ENCODE data around the gene HOOK2.
A peak's percentile ranks its signal among the peaks of the same experiment; 100 is the strongest.
"Not testable (repeated sequence)": the region's sequence is repeated elsewhere in the genome, so short reads cannot be mapped to it uniquely, and the experiment has no call there.

Gene HOOK2

DNA sequence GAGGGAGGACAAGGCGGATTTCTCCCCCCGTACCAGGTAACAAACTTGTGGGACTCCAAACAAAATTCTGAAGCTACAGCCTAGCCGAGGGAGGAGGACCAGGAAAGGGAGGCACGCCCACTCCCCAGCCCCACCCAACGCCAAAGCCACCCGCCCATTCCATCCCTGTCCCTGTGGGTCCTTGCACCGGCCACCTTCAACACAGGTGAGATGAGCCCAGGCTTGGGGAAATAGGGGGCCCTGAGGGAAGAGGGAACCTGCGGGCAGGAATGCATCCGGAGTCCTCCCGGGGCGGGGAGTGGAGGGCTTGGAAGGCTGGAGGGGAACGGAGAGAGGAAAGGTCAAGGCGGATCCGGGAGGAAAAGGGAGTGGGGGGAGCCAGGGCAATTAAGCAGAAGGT, 23.7 kb downstream of the HOOK2 start, which contains the start of gene BEST2:
BEST2 (plus strand) TSS at position 157 of the 400 bp plus-strand sequence. CDS start 802 bp downstream, outside the sequence.
- no peak for DNase-seq

- no peak for DNase-seq
These were observed 24.5 kb downstream of the HOOK2 start for GRCh38 chr19:12750851-12751250.

DNA sequence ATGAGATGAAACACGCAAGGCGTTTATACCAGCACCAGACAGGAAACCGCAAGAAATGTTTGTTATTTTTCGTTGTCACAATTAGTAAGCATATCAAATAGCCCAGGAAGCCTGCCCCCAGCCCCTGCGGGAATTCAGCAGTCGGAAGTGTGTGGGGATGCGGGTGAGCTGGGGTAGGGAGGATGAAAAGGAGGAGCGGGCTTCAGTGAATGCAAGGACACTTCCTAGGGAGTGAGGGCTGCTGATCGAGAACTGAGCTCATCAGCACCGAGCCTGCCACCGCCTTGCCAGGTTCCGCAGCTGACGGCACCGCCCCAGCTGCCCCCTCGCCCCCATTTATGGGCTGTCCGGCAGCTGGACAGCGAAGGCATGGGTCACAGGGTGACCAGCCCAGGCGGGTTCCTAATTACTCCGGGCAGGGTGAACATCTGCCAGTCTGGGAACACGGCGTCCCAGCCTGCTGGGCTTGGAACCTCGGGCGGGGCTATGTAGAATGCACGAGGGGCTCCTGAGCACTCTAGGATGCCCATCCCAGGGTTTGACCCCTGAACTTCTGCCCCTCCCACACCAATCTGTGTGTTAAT, 25.3 kb downstream of the HOOK2 start:
- no peak for DNase-seq

GRCh38 chr19:12748489-12748888, 26.9 kb downstream of the HOOK2 start:
- DNase-seq, result no peak

GRCh38 chr19:12745166-12745897, 30.0 kb downstream of the HOOK2 start:
- DNase-seq, result no peak

DNA sequence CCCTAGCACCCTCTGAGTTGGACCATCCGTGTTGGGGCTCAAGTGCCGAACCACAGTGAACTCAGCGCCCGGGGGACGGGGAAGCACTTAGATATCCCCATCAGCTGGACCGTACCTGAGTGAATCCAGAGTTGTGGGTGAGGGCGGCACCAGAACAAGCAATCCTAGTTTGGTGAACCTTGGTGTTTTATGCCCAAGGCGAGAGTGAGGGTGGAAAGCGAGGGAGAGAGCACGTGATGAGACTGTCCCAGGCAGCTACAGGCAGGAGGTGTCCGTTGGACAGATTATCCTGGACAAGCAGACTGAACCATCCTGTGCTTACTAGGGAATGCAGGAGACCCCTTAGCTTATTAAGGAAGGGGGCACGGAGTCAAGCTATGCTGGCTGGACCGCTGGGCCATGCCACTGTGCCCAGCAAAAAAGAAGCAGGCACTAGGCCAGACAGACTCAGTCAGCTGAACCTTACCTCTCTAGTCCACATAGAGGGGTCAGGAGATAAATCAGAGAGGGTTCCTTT, 37.5 kb downstream of the HOOK2 start:
- DNase-seq, result no peak

DNA sequence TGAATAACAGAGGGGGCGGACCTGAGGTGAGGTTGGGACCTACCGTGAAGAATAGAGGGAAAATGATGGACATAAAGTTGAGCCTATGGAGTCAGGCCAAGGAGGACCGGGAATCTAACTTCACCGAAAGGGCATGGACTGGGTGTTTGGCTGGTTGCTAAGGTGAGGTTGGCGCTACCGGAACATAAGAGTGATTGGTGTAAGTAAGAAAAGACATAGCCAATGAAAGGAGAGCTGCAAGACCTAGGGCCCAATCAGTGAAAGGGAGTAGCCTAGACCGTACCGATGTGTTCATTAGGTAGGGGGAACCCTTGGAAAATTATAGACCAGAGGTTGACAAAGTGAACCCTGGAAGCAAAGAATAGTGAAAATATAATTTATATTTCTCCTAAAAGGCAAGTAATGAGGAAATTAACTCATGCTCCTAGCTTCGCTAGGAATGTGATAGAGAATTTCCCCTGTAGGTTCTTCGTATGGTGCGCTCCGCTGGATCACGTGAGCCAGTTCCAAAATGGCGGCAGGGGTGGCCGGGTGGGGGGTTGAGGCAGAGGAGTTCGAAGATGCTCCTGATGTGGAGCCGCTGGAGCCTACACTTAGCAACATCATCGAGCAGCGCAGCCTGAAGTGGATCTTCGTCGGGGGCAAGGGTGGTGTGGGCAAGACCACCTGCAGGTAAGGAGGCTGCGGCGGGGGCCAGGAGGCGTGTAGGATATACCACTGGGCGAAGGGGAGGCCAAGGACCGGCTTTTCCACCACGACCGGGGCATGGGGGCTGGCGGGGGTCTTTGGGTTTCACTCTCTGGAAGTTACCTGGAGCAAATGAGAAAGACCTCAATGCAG, 38.1 kb downstream of the HOOK2 start, which contains the start of gene GET3:
GET3 (plus strand) TSS at position 503 of the 840 bp plus-strand sequence; CDS start at position 512, 9 bp downstream.
- DNase-seq, result peak; percentile 91 to 96

- DNase-seq, result no peak
These were observed 41.8 kb downstream of the HOOK2 start for GRCh38 chr19:12733369-12734214.

DNA sequence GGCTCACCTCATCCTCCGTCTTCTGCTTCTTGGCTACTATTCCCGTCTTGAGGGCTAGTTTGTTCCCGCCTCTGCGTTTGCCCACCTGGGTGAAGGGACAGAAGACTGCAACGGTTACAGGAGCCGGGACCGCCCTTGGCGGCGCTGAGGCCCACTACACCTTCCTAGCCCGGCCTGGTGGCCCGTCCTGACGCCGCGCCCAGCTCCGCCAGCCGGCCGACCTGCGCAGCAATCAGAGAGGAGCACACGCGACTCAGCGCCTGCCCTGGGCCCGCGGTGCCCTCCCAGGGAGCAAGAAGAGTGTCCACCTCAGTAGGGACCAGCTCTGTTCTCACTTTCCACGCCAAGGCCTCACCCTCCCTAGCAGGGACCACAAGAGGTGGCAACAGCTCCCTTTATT, 44.0 kb downstream of the HOOK2 start:
- DNase-seq, result no peak

DNA sequence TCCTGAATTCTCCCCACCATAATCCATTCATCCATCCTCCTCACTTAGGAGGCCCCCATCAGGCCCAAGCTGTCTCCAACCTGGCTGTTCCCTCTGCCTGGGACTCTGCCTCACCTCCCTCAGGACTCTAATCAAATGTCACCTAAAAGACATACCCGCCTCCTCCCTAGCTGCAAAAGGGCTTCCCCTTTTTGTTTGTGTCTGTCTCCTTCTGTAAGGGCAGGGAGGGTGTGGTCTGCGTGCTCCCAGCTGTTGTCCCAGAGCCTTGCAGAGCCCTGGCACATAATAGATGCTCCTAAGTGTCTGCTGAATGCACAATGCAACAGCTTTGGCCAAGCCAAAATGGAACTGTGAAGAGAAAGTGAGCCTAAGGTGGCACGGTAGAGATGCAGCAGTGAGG, 45.3 kb downstream of the HOOK2 start:
- DNase-seq, result no peak

DNA sequence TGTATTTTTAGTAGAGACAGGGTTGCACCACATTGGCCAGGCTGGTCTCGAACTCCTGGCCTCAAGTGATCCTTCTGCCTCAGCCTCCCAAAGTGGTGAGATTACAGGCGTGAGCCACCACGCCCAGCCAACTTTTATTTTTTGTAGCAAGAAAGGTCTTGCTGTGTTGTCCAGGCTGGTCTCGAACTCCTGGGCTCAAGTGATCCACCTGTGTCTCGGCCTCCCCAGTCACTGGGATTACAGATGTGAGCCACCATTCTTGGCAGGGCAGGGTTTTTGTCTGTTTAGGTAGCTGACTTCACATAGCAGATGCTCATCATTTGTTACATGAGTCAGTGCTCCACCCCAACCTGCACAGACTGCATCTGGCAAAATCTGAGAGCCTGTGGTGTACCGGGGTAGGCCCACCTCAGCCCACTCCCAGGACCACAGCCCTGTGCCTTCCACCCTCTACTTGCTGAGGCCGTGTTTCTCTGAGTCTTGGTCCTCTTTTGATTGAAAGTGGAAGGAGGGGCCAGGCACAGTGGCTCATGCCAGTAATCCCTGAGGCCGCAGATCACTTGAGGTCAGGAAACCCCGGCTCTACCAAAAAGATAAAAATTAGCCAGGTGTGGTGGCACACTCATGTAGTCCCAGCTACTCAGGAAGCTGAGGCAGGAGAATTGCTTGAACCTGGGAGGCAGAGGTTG, 47.5 kb downstream of the HOOK2 start:
- DNase-seq, result no peak

DNA sequence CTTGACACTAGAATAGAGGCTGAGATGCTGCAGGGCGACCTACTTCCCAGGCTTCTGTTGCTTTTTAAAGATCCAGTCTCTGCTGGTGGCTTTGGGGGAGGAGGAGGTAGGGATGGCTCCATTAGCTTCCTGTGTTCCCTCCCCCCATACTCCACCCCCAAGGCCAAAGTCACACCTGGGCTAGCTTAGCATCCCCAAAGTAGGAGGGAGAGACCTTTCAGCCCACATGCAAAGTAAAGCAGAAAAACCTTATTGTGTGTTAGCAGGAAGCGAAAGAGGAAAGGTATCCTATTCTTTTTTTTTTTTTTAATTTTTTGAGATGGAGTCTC, 48.4 kb downstream of the HOOK2 start:
- no peak for DNase-seq

DNA sequence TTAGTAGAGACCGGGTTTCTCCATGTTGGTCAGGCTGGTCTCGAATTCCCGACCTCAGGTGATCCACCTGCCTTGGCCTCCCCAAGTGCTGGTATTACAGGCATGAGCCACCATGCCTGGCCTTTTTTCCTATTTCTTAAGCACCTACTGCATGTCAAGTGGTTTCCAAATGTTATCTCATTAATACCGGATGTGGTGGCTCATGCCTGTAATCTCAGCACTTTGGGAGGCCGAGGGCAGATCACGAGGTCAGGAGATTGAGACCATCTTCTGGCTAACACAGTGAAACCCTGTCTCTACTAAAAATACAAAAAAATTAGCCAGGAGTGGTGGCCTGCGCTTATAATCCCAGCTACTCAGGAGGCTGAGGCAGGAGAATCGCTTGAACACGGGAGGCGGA, 49.7 kb downstream of the HOOK2 start:
- DNase-seq, result not testable (repeated sequence)

DNA sequence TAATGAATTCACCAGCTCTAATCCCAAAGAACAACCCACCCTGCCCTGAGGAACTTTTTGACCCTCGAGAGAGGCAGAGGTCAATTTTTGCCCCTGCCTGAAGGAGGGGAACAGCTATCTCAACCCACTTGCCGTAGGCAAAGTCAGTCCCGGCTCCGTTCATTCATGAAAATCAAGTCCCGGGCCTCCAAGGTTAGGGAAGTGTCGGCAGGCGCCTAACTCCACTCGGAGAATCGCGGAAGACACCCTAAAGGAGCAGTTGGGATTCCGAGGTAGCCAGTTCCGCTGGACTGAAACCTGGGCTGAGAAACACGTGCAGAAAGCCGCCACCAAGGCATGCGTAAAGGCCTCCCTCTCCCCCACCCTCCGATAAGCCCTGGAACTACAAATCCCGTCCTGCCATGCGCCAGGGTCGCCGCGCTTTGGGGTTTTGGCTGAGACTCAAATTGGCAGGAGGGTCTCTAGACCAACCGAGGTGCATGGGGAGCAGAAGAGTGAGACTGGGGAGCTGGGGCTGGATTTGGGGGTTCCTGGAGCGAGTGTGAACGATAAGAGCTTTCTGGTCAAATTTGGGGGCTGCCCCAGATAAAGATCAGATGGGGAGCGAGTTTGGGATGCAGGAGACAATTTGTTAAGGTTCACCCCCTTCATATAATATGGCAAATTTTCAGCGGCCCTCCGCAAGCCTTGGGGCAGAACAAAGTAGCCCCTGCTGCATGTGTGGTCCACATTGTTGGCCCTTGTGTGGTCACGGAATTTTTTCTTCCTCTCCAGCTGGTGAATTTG, 51.5 kb downstream of the HOOK2 start, which contains the start of gene TNPO2:
TNPO2 (minus strand) TSS at position 292 of the 786 bp plus-strand sequence. CDS start 2,955 bp downstream, outside the sequence.
- DNase-seq, result peak; percentile 43 to 57

- no peak for DNase-seq
These were observed 52.0 kb downstream of the HOOK2 start for GRCh38 chr19:12723381-12723640.

GRCh38 chr19:12722566-12723380, 52.6 kb downstream of the HOOK2 start:
- peak; percentile 95 for DNase-seq

GRCh38 chr19:12721656-12722565, 53.4 kb downstream of the HOOK2 start:
- no peak for DNase-seq

DNA sequence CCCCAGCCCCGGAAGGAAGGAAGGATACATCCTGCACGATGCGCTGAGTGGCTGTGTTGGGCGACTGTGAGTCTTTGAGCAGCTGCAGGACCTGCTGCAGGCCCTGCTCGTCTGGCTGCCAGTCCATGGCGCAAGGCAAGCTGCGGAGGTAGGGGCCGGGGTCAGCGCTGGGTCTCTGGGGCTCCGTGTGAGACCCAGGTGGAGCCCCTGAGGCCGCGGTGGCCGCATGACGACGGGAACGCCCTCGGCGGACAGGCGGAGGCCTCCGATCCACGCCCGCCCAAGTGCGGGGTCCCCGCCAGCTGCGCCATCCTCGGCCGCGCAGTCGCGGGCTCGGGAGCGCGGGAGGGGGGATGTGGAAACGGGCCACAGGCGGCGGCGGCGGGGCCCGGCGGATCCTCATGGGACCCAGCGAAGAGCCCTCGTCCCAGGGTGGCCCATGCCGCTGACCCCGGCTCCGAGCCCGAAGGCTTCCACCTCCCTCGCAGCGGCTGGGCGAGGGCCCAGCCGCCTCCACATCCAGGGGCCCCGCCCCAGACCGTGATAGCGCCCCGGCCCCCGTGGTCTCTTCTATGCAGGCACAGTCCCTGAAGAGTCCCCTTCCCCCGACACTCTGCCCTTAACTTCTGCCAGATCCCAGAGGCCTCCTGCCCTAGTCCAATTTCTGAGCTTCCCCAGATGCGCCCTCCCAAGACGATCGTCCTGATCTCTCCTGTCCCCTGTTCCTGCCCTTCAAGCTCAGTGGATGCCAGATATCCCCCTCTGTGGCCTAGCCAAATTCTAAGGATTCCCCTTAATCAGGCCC, 54.3 kb downstream of the HOOK2 start:
- no peak for DNase-seq
